NOMO-1 treated with DMSO at 0.1 percent for 48 hours (cell line): ENCODE measurements around the gene PSMD8.
A peak's percentile ranks its signal among the peaks of the same experiment; 100 is the strongest.
"Not testable (repeated sequence)": the region's sequence is repeated elsewhere in the genome, so short reads cannot be mapped to it uniquely, and the experiment has no call there.

Source experiments
- DNase-seq: peaks from one replicate; lab custom pipeline; 2025; ENCODE audit not compliant: unreplicated experiment; lab: John Stamatoyannopoulos, UW

PSMD8 gene

GRCh38 chr19:38374332-38375097, at the start of gene PSMD8:
Gene PSMD8 (plus strand): TSS chr19:38374571. CDS start chr19:38374602, 31 bp downstream.
- DNase-seq, result peak; percentile 100

- no peak for DNase-seq
These were observed 47.8 kb upstream of the PSMD8 start for GRCh38 chr19:38326591-38326990.

GRCh38 chr19:38329651-38330050, 44.7 kb upstream of the PSMD8 start:
- no peak for DNase-seq

GRCh38 chr19:38331728-38332127, 42.6 kb upstream of the PSMD8 start:
- DNase-seq, result no peak

- no peak for DNase-seq
These were observed 41.1 kb upstream of the PSMD8 start for GRCh38 chr19:38333245-38333644.

GRCh38 chr19:38335949-38336637, 38.3 kb upstream of the PSMD8 start:
- DNase-seq, result peak; percentile 98

- DNase-seq, result peak; percentile 97
These were observed 37.6 kb upstream of the PSMD8 start for GRCh38 chr19:38336638-38337359.

GRCh38 chr19:38337360-38337653, 37.1 kb upstream of the PSMD8 start:
- no peak for DNase-seq

- DNase-seq, result not testable (repeated sequence)
These were observed 35.4 kb upstream of the PSMD8 start for GRCh38 chr19:38339011-38339410.

- DNase-seq, result no peak
These were observed 33.4 kb upstream of the PSMD8 start for GRCh38 chr19:38340927-38341326.

- no peak for DNase-seq
These were observed 27.5 kb upstream of the PSMD8 start for GRCh38 chr19:38346837-38347236.

GRCh38 chr19:38350883-38351282, 23.5 kb upstream of the PSMD8 start:
- no peak for DNase-seq

GRCh38 chr19:38351865-38352395, 22.4 kb upstream of the PSMD8 start:
- DNase-seq, result no peak

GRCh38 chr19:38352611-38353010, 21.8 kb upstream of the PSMD8 start:
- DNase-seq, result no peak

- DNase-seq, result no peak
These were observed 18.3 kb upstream of the PSMD8 start for GRCh38 chr19:38355728-38356725.

- DNase-seq, result no peak
These were observed 16.3 kb upstream of the PSMD8 start for GRCh38 chr19:38358071-38358470.

- no peak for DNase-seq
These were observed 14.9 kb upstream of the PSMD8 start for GRCh38 chr19:38359242-38360021.

- no peak for DNase-seq
These were observed 14.0 kb upstream of the PSMD8 start for GRCh38 chr19:38360351-38360750.

GRCh38 chr19:38360839-38361631, 13.3 kb upstream of the PSMD8 start:
- DNase-seq, result no peak
